A673 (cell line): ENCODE data around the gene JAML. TPM values are rescaled to one million over a fixed set of nuclear protein-coding genes. Genes with fewer than 3 reads are reported as not detected.

Source experiments
- BruUV-seq: library from RNA; stranded (reverse); fragments of 400-500 nt; replicated peaks from 2 replicates; lab custom pipeline; 2021; lab: Mats Ljungman, UMichigan
- CTCF ChIA-PET: fragments of 300-600 bp; sonication (Branson Sonifier 250); formaldehyde crosslinking; loops from one replicate; lab custom pipeline; 2022; ENCODE audit warnings: antibody characterized with exemption; lab: Charles Lee
- POLR2A ChIA-PET: fragments of 300-600 bp; sonication (Branson Sonifier 250); formaldehyde crosslinking; loops from one replicate; lab custom pipeline; 2022; ENCODE audit warnings: antibody characterized with exemption; ENCODE audit not compliant: low non-redundant PET; lab: Charles Lee
- DNase-seq: peaks from one replicate; pipeline ENCODE4 v3.0.0-alpha.2; 2015; ENCODE audit warnings: low spot score
- H3K27ac ChIP-seq: fragments of 200-600 bp; sonication (generic); 2 replicates; pipeline ENCODE4 v1.5.1; 2016; ENCODE audit warnings: mixed run types, low read depth, mild to moderate bottlenecking, mixed read lengths, antibody characterized with exemption, low read length; ENCODE audit not compliant: poor library complexity, severe bottlenecking
- H3K27me3 ChIP-seq: fragments of 200-600 bp; sonication (generic); replicated peaks from 2 replicates; pipeline ENCODE4 v1.6.1; 2017; ENCODE audit warnings: mixed run types, low read depth, mild to moderate bottlenecking, mixed read lengths, antibody characterized with exemption, low read length; ENCODE audit not compliant: insufficient read depth, poor library complexity
- H3K36me3 ChIP-seq: fragments of 200-600 bp; sonication (generic); 2 replicates; pipeline ENCODE4 v1.6.1; 2016; ENCODE audit warnings: mixed run types, mild to moderate bottlenecking, mixed read lengths, antibody characterized with exemption, low read length; ENCODE audit not compliant: insufficient read depth, poor library complexity, severe bottlenecking
- H3K4me1 ChIP-seq: fragments of 200-600 bp; sonication (generic); 2 replicates; pipeline ENCODE4 v1.6.1; 2017; ENCODE audit warnings: mixed run types, mild to moderate bottlenecking, mixed read lengths, antibody characterized with exemption, low read length; ENCODE audit not compliant: insufficient read depth, poor library complexity, severe bottlenecking
- H3K4me3 ChIP-seq: fragments of 200-600 bp; sonication (generic); 2 replicates; pipeline ENCODE4 v1.5.1; 2016; ENCODE audit warnings: low read depth, mixed run types, mild to moderate bottlenecking, mixed read lengths, low read length; ENCODE audit not compliant: poor library complexity, severe bottlenecking
- H3K9me3 ChIP-seq: fragments of 200-600 bp; sonication (generic); 2 replicates; pipeline ENCODE4 v1.6.1; 2016; ENCODE audit warnings: mixed run types, low read depth, mild to moderate bottlenecking, mixed read lengths, antibody characterized with exemption, low read length; ENCODE audit not compliant: poor library complexity, severe bottlenecking
- EZH2 ChIP-seq: fragments of 200-600 bp; sonication (generic); IDR thresholded peaks from 2 replicates; pipeline ENCODE4 v1.6.1; 2017; ENCODE audit warnings: borderline replicate concordance, low read depth, mild to moderate bottlenecking, mixed read lengths, antibody characterized with exemption, low read length; ENCODE audit not compliant: poor library complexity, severe bottlenecking
- intact Hi-C: fragments of 100-400 bp; cut with micrococcal nuclease; formaldehyde crosslinking; loops from one replicate; pipeline ENCODE4 v1.10.0; 2022; ENCODE audit not compliant: unreplicated experiment
- total RNA-seq: library from RNA; stranded (reverse); gene quantifications from 2 replicates; pipeline ENCODE4 v1.2.3, GENCODE V29; 2021
- TF ChIP-seq, protein P1 (sequence below): fragments of 300-800, 200-600 bp; sonication (generic); conservative IDR thresholded peaks from 2 replicates; pipeline ENCODE4 v1.5.1; 2017; ENCODE audit warnings: low read depth, mild to moderate bottlenecking, antibody characterized with exemption, low read length, moderate library complexity, mixed read lengths

Gene JAML
- total RNA-seq, 1 experiment from 2014 or later: not detected

DNA sequence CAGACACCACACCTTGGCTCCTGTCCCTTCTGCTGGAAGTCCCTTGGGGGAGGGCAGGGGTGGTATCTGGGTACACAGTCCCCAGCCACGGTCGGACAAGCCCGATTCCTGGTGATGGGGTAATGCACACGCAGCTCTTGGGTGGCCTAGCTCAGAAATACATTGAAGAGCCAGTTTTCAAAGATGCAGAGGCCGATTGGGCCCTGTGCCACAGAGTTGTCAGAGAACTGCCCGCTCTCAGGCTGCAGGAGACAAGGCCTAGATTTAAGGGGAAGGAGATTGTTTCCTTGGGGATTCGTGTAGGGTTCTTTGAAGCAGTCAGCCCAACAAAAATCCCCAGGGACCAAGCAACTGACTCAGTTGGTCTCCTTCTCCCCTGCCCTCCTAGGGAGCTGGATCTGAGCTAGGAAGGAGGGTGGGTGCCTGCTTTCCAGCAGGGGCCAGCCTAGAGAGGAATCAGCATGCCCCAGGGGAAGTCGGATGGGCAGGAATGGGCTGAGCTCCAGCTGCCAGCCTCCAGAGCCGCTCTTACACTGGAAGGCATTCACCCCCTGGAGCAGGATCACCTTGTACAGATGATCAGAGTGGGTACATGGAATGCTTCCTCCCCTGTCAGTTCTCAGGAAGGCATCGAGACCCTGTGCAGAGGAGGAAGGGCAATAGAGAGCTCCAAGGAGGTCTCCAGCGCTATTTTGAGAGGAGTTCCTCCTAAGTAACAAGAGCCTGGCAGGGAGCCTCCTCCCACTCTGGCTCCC, 68.9 kb downstream of the JAML start:
- POLR2A ChIA-PET: no interaction called here
- no peak for DNase-seq

DNA sequence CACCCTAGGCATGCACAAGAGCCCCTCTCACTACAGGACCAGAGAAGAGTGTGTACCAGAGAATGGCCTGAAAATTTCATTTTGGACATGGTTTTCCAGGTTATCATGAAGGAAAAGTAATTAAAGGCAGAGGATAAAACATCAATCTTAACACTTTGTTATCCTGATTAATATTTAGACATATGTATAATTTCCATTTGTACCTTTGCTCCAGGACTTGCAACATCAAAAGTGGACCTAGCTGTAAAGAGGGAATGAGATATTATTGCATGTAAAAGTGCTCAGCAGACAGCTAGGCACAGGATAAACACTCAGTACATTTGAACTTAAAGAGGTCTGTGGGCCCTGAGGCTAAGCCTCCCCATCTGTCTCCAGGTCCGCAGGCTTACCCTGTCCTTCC, 70.2 kb downstream of the JAML start:
- Histone ChIP-seq H3K9me3 (no peaks in the 10 kb centered on the region), H3K4me1 (peaks cover 26% of the 10 kb centered on the region), H3K36me3 (no peaks in the 10 kb centered on the region), H3K27ac (no peak overlapping the region), H3K27me3 (peaks cover 59% of the 10 kb centered on the region), H3K4me3 (no peak overlapping the region)
- no TSS peak for BruUV-seq
- intact Hi-C loops: loop anchor here (5.0 kb wide), 1 partner anchor 333 kb away; no protein-coding TSS in a partner anchor
- ChIA-PET POLR2A (no interaction called here), CTCF (no interaction called here)
- DNase-seq: no peak
- TF ChIP-seq, protein P1, sequence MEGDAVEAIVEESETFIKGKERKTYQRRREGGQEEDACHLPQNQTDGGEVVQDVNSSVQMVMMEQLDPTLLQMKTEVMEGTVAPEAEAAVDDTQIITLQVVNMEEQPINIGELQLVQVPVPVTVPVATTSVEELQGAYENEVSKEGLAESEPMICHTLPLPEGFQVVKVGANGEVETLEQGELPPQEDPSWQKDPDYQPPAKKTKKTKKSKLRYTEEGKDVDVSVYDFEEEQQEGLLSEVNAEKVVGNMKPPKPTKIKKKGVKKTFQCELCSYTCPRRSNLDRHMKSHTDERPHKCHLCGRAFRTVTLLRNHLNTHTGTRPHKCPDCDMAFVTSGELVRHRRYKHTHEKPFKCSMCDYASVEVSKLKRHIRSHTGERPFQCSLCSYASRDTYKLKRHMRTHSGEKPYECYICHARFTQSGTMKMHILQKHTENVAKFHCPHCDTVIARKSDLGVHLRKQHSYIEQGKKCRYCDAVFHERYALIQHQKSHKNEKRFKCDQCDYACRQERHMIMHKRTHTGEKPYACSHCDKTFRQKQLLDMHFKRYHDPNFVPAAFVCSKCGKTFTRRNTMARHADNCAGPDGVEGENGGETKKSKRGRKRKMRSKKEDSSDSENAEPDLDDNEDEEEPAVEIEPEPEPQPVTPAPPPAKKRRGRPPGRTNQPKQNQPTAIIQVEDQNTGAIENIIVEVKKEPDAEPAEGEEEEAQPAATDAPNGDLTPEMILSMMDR: no peak
- TF ChIP-seq EZH2: no peak

More for the DNA sequence above, 68.9 kb downstream of the JAML start:
- CTCF ChIA-PET: interaction anchor here (0.5 to 0.7 kb wide), 3 partner anchors 102 to 338 kb away, joined by 3 to 5 read pairs (median 4); no protein-coding TSS in a partner anchor
- BruUV-seq: no TSS peak
- H3K36me3 ChIP-seq: no peaks in the 10 kb centered on the region
- no peak for TF ChIP-seq EZH2
- TF ChIP-seq, protein P1: no peak
- intact Hi-C loops: no loop called here
- H3K4me3 ChIP-seq: no peak overlapping the region
- no peaks in the 10 kb centered on the region for H3K9me3 ChIP-seq
- no peak overlapping the region for H3K27ac ChIP-seq
- H3K27me3 ChIP-seq: peaks cover 59% of the 10 kb centered on the region
- peaks cover 14% of the 10 kb centered on the region for H3K4me1 ChIP-seq

DNA sequence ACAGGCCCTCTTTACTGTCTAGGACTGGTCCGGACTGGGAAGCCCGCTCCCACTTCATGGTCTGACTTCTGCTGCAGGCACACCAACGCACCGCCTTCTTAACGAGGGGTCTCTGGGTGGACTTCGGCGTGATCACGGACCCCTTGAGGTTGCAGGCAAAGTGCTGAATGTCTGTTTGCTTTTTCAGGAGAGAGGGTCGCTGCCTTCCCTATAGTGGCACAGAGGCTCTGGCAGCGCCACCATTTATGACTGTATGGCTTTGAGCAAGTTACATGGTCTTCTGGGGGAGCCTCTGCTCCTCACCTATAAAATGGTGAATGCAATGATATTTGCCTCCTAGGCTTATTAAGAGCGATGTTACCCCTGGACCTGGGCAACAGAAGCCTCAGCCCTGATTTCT, 70.8 kb downstream of the JAML start:
- intact Hi-C loops: loop anchor here (5.0 kb wide), 1 partner anchor 333 kb away; no protein-coding TSS in a partner anchor
- CTCF ChIA-PET: no interaction called here

More for the DNA sequence above, 70.8 kb downstream of the JAML start:
- no peak overlapping the region for H3K4me3 ChIP-seq
- no peak overlapping the region for H3K27ac ChIP-seq
- POLR2A ChIA-PET: no interaction called here
- BruUV-seq: no TSS peak
- no peaks in the 10 kb centered on the region for H3K36me3 ChIP-seq
- DNase-seq: no peak
- H3K9me3 ChIP-seq: no peaks in the 10 kb centered on the region
- TF ChIP-seq, protein P1: no peak
- TF ChIP-seq EZH2: no peak
- H3K4me1 ChIP-seq: peaks cover 33% of the 10 kb centered on the region
- peaks cover 54% of the 10 kb centered on the region for H3K27me3 ChIP-seq
